ENCODE results near the gene FBXL19.

Gene FBXL19

GRCh38 chr16:30895627-30896260 lies 27.6 kb upstream of the FBXL19 start:
- no peak for DNase-seq

DNA sequence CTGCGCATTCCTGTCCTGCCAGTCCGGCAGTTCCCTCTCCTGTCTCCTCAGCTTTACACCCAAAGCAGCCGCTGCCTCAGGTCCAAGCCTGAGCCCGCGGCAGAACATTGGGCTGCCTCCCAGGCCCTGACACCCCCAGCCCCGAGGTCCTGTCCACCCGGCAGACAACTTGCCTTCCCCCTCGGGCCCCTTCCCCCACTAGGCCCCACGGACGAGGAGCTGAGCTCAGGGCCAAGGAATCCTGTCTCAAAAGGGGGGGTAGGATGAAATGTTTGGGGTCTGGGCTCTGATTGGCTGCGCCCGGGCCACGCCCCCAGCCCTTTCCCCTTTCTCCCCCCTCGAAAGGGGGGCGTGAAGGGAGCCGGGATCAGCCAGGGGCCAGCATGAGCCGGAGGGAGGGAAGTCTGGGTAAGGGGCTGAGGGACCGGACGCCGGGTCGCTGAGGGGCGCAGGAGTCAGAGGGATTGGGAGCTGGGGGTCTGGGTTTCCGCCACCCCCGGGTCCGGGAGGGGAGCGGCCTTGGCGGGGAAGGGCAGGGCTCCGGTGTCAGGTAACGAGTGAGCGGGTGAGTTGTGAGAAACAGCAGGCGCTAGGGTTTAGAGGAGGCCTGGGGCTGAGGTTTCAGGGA lies 27.0 kb upstream of the FBXL19 start, which contains the start of gene CTF1:
Gene CTF1 (plus strand): TSS at position 354 of the 628 bp plus-strand sequence. CDS start 30 bp downstream, at position 384.
- DNase-seq = no peak

DNA sequence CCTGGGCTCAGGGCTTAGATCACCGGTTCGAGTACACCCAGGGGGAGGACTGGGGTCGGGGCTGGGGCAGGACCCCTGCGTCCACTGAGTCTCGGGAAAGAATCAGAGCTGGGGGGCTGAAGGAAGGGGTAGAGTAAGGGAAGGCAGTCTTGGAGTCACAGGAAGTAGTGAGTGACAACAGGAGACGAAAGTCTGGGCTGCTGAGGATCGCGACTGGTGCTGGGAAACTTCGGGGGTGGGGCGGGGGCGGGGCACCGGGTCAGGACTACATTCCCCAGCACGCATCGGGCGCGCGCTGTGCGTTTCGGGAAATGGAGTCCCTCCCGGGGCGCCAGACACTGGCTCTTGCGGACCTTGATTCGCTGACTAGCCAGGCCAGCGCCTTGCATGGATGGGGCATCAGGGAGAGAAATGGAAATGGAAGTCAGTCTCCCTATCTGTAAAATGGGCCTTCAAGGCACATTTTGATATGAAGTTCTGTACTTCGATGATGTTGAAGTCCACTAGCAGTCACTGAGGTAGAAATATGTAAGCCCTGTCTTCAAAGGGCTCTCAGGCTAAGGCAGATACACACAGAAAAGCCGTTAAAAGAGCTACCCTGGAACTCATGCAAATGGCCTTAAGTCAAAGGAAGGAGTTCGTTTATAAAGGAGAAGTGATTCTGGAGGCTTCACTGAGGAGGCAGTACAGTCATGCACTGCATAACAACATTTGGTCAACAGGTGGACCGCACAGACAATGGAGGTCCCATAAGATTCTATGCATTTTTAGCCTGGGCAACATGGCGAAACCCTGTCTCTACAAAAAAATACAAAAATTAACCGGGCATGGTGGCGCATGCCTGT lies 26.3 kb upstream of the FBXL19 start:
- DNase-seq = peak; percentile 65

DNA sequence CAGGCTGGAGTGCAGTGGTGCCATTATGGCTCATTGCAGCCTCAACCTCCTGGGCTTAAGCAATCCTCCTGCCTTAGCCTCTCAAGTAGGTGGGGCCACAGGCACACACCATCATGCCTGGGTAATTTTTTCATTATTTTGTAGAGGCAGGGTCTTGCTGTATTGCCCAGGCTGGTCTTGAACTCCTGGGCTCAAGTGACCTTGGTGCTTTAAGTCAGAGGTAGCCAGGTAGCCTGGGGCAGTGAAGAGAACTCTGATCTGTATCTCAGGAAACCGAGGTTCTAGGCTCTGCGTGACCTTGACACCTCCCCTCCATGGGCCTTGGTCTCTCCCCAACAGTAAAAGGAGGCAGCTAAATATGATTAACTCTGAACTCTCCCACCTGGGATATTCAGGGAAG lies 23.6 kb upstream of the FBXL19 start:
- no peak for DNase-seq

- no peak for DNase-seq
Observed at GRCh38 chr16:30900588-30900987, 22.8 kb upstream of the FBXL19 start.

DNA sequence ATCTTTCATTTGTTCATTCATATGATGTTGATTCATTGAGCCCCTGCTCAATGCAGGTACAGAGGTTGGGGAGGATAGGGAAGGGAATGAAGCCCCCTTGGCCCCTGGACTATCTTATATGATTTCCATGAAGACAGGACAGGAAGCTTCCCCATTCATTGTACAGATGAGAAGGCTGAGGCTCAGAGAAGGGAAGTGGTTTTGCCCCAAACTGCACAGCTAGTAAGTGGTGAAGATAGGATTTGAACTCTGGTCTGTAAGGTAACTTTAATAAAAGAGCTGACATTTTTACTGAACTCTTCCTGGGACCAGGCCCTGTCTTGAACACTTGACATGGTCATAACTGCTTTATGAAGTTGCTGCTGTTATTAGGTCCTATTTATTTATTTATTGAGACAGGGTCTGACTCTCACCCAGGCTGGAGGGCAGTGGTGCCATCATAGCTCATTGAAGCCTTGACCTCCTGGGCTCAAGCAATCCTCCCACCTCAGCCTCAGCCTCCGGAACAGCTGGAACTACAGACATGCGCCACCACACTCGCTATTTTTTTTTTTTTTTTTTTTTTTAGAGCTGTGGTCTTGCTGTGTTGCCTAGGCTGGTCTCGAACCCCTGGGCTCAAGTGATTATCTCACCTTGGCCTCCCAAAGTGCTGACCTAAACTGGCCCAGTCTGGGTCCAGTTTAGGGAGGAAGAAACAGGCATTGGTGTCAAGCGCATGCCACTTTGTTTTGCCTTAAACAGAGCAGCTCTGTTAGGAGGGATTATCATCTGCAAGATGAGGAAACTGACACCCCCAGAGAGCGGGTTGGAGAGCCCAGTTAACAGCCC lies 22.0 kb upstream of the FBXL19 start:
- no peak for DNase-seq

GRCh38 chr16:30902029-30902972 lies 21.1 kb upstream of the FBXL19 start:
- DNase-seq = no peak

GRCh38 chr16:30903002-30903401 lies 20.4 kb upstream of the FBXL19 start:
- no peak for DNase-seq

DNA sequence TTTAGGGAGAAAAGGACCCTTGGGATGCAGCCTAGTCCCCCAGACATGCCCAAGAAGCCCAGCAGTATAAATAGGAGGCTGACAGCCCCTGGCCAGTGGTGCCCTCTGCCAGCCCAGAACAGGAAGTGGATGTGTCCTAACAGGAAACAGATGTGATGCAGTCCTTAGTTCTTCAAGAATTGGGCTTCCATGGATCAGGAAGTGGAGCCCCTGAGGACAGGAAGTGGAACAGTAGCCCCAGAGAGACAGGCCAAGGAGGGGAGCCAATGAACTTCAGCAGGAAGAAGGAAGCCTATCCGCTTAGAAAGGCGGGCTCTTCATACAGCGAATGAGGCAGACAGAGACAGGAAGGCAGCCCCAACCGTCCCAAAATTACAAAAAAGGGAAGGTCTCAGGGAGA lies 19.8 kb upstream of the FBXL19 start:
- no peak for DNase-seq

DNA sequence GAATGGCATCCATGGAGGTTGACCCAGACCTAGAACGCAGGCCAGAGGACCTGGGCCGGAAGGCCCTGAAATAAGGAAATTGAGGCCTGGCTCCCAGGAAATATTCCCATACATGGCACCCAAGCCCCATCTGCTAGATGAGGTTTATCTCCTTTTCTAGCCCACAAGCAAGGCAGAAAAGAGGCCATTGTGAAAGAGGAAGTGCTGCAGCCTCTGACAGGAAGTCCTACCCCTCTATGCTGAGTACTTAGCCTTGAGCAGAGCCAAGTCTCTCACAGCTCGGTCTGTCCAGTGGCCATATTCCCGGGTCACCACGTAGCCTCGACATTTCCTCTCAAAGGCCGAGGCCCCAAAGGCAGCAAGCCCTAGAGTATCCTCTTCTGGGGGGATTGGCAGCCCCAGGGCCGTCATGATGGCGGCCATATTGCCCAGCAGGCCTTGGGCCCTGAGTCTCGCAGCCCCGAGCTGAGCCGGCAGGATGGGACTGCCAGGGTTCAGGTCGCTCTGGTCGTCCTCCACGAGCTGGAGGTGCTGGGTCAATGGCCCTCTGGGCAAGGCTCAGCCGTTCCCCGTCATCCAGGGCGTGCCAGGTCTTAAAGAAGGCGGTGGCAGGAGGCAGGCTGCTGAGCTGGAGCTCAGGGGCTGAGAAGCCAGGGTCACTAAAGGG lies 19.1 kb upstream of the FBXL19 start:
- DNase-seq = no peak

DNA sequence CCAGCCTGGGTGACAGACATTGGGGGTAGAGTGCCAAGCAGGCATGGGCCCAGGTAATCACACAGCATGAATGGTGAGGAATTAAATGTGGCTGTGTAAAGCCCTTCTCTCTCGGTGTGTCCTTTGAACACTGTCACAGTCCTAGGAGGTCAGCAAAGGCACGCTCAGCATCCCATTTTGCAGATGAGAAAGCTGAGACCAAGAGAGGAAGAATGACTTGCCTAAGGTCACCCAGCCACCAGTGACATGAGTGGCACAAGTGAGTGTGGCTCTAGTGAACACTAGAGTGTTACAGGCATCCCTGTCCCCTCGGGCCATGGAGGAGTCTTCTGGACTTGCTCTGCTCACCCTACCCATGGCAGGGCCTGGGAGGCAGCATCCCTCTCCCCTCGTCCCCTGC lies 16.3 kb upstream of the FBXL19 start:
- DNase-seq = no peak

DNA sequence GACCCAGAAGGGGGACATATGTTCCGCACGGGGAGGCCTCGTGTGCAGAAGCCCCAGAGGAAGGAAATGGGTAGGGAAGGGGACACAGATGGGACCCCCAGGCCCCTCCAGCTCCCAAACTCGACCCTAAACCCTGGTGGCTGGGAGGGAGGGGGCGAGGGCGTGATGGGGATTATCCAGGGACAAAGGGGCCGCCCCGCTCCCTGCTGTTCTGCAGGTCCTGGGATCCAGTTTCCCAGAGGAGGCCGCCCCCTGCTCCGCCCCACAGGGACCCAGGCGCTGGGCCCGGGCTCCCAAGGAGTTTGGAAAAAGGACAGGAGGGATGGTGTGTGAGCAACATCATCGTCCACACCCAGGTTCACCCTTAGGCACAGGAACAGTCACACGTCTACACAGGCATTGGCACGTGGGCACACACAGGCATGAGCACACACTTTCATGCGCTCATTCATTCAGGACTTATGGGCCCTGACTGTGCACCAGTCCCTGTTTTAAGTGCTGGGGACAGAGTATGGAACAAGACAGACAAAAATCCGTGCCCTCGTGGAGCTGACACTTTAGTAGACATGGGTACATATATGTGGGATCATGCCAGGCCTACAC lies 12.8 kb upstream of the FBXL19 start:
- DNase-seq = no peak

DNA sequence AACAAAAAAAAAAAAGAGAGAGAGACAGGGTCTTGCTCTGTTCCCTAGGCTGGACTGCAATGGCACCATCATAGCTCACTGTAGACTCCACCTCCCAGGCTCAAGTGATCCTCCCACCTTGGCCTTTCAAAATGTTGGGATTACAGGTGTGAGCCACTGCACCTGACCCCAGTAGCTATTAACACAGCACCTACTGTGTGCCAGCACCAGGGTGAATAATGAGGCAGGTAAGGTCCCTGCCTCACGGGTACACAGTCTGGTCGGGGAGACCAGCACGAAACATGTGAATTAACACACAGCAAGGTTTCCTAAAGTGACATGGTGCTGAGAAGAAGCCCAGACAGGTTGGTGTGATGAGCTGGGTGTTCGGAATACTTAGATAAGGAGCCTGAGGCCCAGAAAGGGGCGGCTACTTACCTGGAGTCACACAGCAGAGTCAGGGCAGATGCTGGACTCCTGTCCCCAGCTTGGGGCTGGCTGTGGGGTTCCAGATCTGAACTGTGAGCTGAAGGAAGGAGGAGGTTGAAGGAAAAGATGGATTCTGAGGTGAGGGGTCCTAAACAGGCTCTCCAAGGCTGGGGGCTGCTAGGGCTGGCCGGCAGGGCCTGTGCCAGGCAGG lies 10.5 kb upstream of the FBXL19 start:
- DNase-seq = no peak

DNA sequence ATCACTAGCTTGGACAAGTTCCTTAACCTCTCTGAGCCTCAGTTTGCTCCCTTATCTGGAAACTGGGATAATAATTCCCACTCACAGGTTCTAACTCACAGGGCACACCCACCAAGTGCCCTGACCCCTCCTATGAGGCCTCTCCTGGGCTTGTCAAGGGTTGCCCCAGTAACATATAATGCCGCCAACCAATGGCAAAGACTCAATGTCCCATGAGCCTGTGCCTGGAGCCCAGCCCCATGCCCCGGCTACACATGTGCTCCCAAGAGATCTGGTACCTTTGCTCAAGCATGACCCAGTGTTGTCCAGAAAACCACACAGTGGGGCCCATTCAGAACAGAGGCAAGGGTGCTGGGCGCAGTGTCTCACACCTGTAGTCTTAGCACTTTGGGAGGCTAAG lies 8.5 kb upstream of the FBXL19 start:
- no peak for DNase-seq

DNA sequence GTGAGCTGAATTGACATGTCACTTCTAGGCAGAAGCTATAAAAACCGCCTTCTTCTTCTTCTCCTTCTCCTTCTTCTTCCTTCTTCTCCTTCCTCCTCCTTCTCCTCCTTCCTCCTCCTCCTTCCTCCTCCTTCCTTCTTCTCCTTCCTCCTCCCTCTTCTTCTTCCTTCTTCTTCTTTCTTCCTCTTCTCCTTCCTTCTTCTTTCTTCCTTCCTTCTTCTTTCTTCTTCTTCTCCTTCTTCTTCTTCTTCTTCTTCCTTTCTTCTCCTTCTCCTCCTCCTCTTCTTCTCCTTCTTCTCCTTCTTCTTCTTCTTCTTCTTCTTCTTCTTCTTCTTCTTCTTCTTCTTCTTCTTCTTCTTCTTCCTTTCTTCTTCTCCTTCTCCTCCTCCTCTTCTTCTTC lies 4.8 kb upstream of the FBXL19 start:
- no peak for DNase-seq

- DNase-seq = no peak
Observed at GRCh38 chr16:30920891-30921290, 2.5 kb upstream of the FBXL19 start.

GRCh38 chr16:30921459-30921747 lies 2.0 kb upstream of the FBXL19 start:
- no peak for DNase-seq

- peak; percentile 87 for DNase-seq
Observed at GRCh38 chr16:30921748-30922419, 1.5 kb upstream of the FBXL19 start.

GRCh38 chr16:30922420-30922959 lies 882 bp upstream of the FBXL19 start:
- peak; percentile 99 for DNase-seq
